H9 (cell line): ENCODE data around the gene TSPOAP1. TPM values are rescaled to one million over a fixed set of nuclear protein-coding genes. Genes with fewer than 3 reads are reported as not detected.

Source experiments
- DNase-seq: peaks from one replicate; pipeline ENCODE4 v3.0.0-alpha.2; 2017
- H2AFZ ChIP-seq: one replicate; pipeline ENCODE4 v1.6.1; 2013; ENCODE audit warnings: mild to moderate bottlenecking, low read length, control low read depth, moderate library complexity
- H2AK5ac ChIP-seq: 2 replicates; pipeline ENCODE4 v1.6.1; 2013; ENCODE audit warnings: low read length, control low read depth, mixed read lengths; ENCODE audit not compliant: insufficient read length
- H2BK120ac ChIP-seq: one replicate; pipeline ENCODE4 v1.6.1; 2013; ENCODE audit warnings: low read depth, mild to moderate bottlenecking, low read length, control low read depth, inconsistent platforms; ENCODE audit not compliant: poor library complexity, severe bottlenecking
- H2BK12ac ChIP-seq: 2 replicates; pipeline ENCODE4 v1.6.1; 2013; ENCODE audit warnings: low read length, control low read depth, mixed read lengths, low read depth; ENCODE audit not compliant: insufficient read length
- H2BK15ac ChIP-seq: 2 replicates; pipeline ENCODE4 v1.6.1; 2013; ENCODE audit warnings: low read depth, low read length, control low read depth
- H2BK20ac ChIP-seq: one replicate; pipeline ENCODE4 v1.6.1; 2013; ENCODE audit warnings: low read depth, mild to moderate bottlenecking, low read length, control low read depth, inconsistent platforms; ENCODE audit not compliant: poor library complexity, severe bottlenecking
- H2BK5ac ChIP-seq: 2 replicates; pipeline ENCODE4 v1.6.1; 2013; ENCODE audit warnings: low read length, control low read depth, mixed read lengths; ENCODE audit not compliant: insufficient read length
- H3K14ac ChIP-seq: 2 replicates; pipeline ENCODE4 v1.6.1; 2013; ENCODE audit warnings: low read length, control low read depth; ENCODE audit not compliant: insufficient read depth
- H3K18ac ChIP-seq: 2 replicates; pipeline ENCODE4 v1.6.1; 2013; ENCODE audit warnings: low read depth, mild to moderate bottlenecking, mixed read lengths, low read length, control low read depth; ENCODE audit not compliant: insufficient read length
- H3K23ac ChIP-seq: 2 replicates; pipeline ENCODE4 v1.6.1; 2013; ENCODE audit warnings: low read length, control low read depth, mixed read lengths, low read depth; ENCODE audit not compliant: insufficient read length
- H3K23me2 ChIP-seq: 2 replicates; pipeline ENCODE4 v1.6.1; 2013; ENCODE audit warnings: low read depth, mild to moderate bottlenecking, mixed read lengths, low read length, control low read depth; ENCODE audit not compliant: insufficient read length, poor library complexity, severe bottlenecking
- H3K27ac ChIP-seq: 2 replicates; pipeline ENCODE4 v1.5.1; 2013; ENCODE audit warnings: low read length, control low read depth, mixed read lengths, low read depth; ENCODE audit not compliant: insufficient read length
- H3K27me3 ChIP-seq: 2 replicates; pipeline ENCODE4 v1.6.1; 2013; ENCODE audit warnings: low read length, control low read depth, inconsistent platforms; ENCODE audit not compliant: insufficient read depth
- H3K4ac ChIP-seq: 2 replicates; pipeline ENCODE4 v1.6.1; 2013; ENCODE audit warnings: low read depth, mild to moderate bottlenecking, control low read depth, inconsistent platforms, low read length, moderate library complexity
- H3K4me1 ChIP-seq: 2 replicates; pipeline ENCODE4 v1.6.1; 2013; ENCODE audit warnings: low read length, control low read depth, inconsistent platforms; ENCODE audit not compliant: insufficient read depth
- H3K4me2 ChIP-seq: 2 replicates; pipeline ENCODE4 v1.6.1; 2013; ENCODE audit warnings: low read length, control low read depth, mixed read lengths; ENCODE audit not compliant: insufficient read length, insufficient read depth
- H3K56ac ChIP-seq: 2 replicates; pipeline ENCODE4 v1.6.1; 2013; ENCODE audit warnings: low read depth, mild to moderate bottlenecking, mixed read lengths, low read length, control low read depth; ENCODE audit not compliant: insufficient read length
- H3K79me1 ChIP-seq: 2 replicates; pipeline ENCODE4 v1.6.1; 2013; ENCODE audit warnings: low read depth, mild to moderate bottlenecking, moderate library complexity, low read length, control low read depth, inconsistent platforms; ENCODE audit not compliant: insufficient read depth, poor library complexity, severe bottlenecking
- H3K79me2 ChIP-seq: 2 replicates; pipeline ENCODE4 v1.6.1; 2013; ENCODE audit warnings: low read length, control low read depth, inconsistent platforms; ENCODE audit not compliant: insufficient read depth
- H3K9ac ChIP-seq: 2 replicates; pipeline ENCODE4 v1.6.1; 2013; ENCODE audit warnings: low read length, control low read depth, mixed read lengths; ENCODE audit not compliant: insufficient read length; ENCODE audit errors: extremely low read depth
- H3K9me3 ChIP-seq: one replicate; pipeline ENCODE4 v1.6.1; 2013; ENCODE audit warnings: low read depth, low read length, inconsistent platforms; ENCODE audit not compliant: control insufficient read depth
- H3T11ph ChIP-seq: one replicate; pipeline ENCODE4 v1.6.1; 2013; ENCODE audit warnings: mild to moderate bottlenecking, low read length, control low read depth, inconsistent platforms
- H4K20me1 ChIP-seq: one replicate; pipeline ENCODE4 v1.6.1; 2013; ENCODE audit not compliant: control insufficient read depth, insufficient read length, insufficient read depth
- H4K5ac ChIP-seq: 2 replicates; pipeline ENCODE4 v1.6.1; 2013; ENCODE audit warnings: low read depth, mild to moderate bottlenecking, mixed read lengths, low read length, control low read depth; ENCODE audit not compliant: insufficient read length
- H4K8ac ChIP-seq: replicated peaks from 2 replicates; pipeline ENCODE4 v1.6.1; 2013; ENCODE audit warnings: low read length, control low read depth, mixed read lengths, low read depth; ENCODE audit not compliant: insufficient read length
- H4K91ac ChIP-seq: 2 replicates; pipeline ENCODE4 v1.6.1; 2013; ENCODE audit warnings: low read depth, mild to moderate bottlenecking, moderate library complexity, mixed read lengths, low read length, control low read depth; ENCODE audit not compliant: insufficient read length
- H3K27ac Mint-ChIP-seq, 3 experiments: 2 replicates in 2 of 3; 3 replicates in 1 of 3; pipeline ENCODE4 v1.8.0; 2020 to 2021; ENCODE audit warnings: mixed read lengths in 3 of 3, mild to moderate bottlenecking in 1 of 3, moderate library complexity in 1 of 3
- H3K27me3 Mint-ChIP-seq: 2 replicates; pipeline ENCODE4 v1.8.0; 2021; ENCODE audit warnings: low read depth, mild to moderate bottlenecking, moderate library complexity, mixed read lengths
- H3K36me3 Mint-ChIP-seq, 3 experiments: 2 replicates in 2 of 3; 3 replicates in 1 of 3; pipeline ENCODE4 v1.8.0; 2020 to 2021; ENCODE audit warnings: low read depth in 3 of 3, mixed read lengths in 3 of 3; ENCODE audit not compliant: insufficient read depth in 1 of 3
- H3K4me1 Mint-ChIP-seq, 2 experiments: 2 replicates each; pipeline ENCODE4 v1.8.0; 2020; ENCODE audit warnings: mixed read lengths in 2 of 2
- H3K4me3 Mint-ChIP-seq, 2 experiments: 2 replicates in 1 of 2; 3 replicates in 1 of 2; pipeline ENCODE4 v1.8.0; 2020 to 2021; ENCODE audit warnings: mild to moderate bottlenecking in 2 of 2, mixed read lengths in 2 of 2, moderate library complexity in 1 of 2
- H3K9me3 Mint-ChIP-seq, 2 experiments: 2 replicates in 1 of 2; 3 replicates in 1 of 2; pipeline ENCODE4 v1.8.0; 2020; ENCODE audit warnings: mild to moderate bottlenecking in 2 of 2, mixed read lengths in 2 of 2, moderate library complexity in 1 of 2
- CTCF ChIP-seq: fragments of 200-600 bp; sonication (generic); conservative IDR thresholded peaks from 3 replicates; pipeline ENCODE4 v1.8.0; 2021; ENCODE audit warnings: antibody characterized with exemption, mild to moderate bottlenecking
- WGBS: extraction: QIAGEN DNeasy Blood & Tissue Kit; methylation state at CpG from one replicate; pipeline ENCODE4 v1.1.7; 2013; ENCODE audit warnings: missing lambda C conversion rate, low lambda C conversion rate, mixed read lengths; ENCODE audit not compliant: insufficient read length; ENCODE audit errors: extremely low coverage; 5-methylcytosine and 5-hydroxymethylcytosine counted together
- total RNA-seq: library from RNA; stranded (reverse); gene quantifications from 2 replicates; pipeline ENCODE4 v1.2.1, GENCODE V29; 2021

The TSPOAP1 gene
- total RNA-seq, 1 experiment from 2014 or later, result 17.3 TPM

GRCh38 chr17:58337210-58337599 is 8.6 kb upstream of the TSPOAP1 start:
- no peak overlapping the region for H3K9ac ChIP-seq
- peak overlapping the region; percentile 65 to 97 (median 96); a peak in 5 of 7 replicates for H3K27ac Mint-ChIP-seq
- H3K27me3 Mint-ChIP-seq, result peaks cover 8% of the 10 kb centered on the region
- peak overlapping the region; percentile 94 for H2BK12ac ChIP-seq
- no peaks in the 10 kb centered on the region for H3K27me3 ChIP-seq
- H2BK120ac ChIP-seq, result no peak overlapping the region
- peak overlapping the region; percentile 12 to 38; a peak in 2 of 5 replicates for H3K4me3 Mint-ChIP-seq
- no peak overlapping the region for H3T11ph ChIP-seq
- H3K4me1 ChIP-seq, result peaks cover 6% of the 10 kb centered on the region; the same call in 1 of the 2 replicates
- WGBS, result no CpG with 5 or more reads among the region's 7 CpGs
- no peaks in the 10 kb centered on the region for H3K79me1 ChIP-seq
- no peak overlapping the region for H2BK20ac ChIP-seq
- H3K9me3 ChIP-seq, result no peaks in the 10 kb centered on the region
- no peak overlapping the region for H4K5ac ChIP-seq
- peak; percentile 48 for DNase-seq
- no peaks in the 10 kb centered on the region for H4K20me1 ChIP-seq
- H2BK15ac ChIP-seq, result no peak overlapping the region
- H3K4me2 ChIP-seq, result no peak overlapping the region
- H3K18ac ChIP-seq, result peak overlapping the region; percentile 95
- H4K91ac ChIP-seq, result peak overlapping the region; percentile 96
- no peak overlapping the region for H3K56ac ChIP-seq
- no peak overlapping the region for H2AFZ ChIP-seq
- no peaks in the 10 kb centered on the region for H3K9me3 Mint-ChIP-seq
- H4K8ac ChIP-seq, result peak overlapping the region; percentile 4
- no peak overlapping the region for H2BK5ac ChIP-seq
- H3K4ac ChIP-seq, result peak overlapping the region; percentile 62; the same call in 1 of the 2 replicates
- H3K79me2 ChIP-seq, result no peaks in the 10 kb centered on the region
- H2AK5ac ChIP-seq, result no peak overlapping the region
- TF ChIP-seq CTCF, result no peak
- peaks cover 30 to 36% of the 10 kb centered on the region in 2 experiments for H3K4me1 Mint-ChIP-seq
- no peaks in the 10 kb centered on the region for H3K36me3 Mint-ChIP-seq
- H3K23me2 ChIP-seq, result no peaks in the 10 kb centered on the region
- peak overlapping the region; percentile 94; the same call in 1 of the 2 replicates for H3K14ac ChIP-seq
- H3K27ac ChIP-seq, result no peak overlapping the region
- peak overlapping the region; percentile 43 for H3K23ac ChIP-seq
